ENCODE data around the gene ZDHHC5. TPM values are rescaled to one million over a fixed set of nuclear protein-coding genes. Genes with fewer than 3 reads are reported as not detected.
"Not testable (repeated sequence)": the region's sequence is repeated elsewhere in the genome, so short reads cannot be mapped to it uniquely, and the experiment has no call there.

Gene ZDHHC5
- total and polyA plus RNA-seq, 12 donors: 22.3 to 56.5 (median 39.9) TPM

- no peak overlapping the region for H3K27ac ChIP-seq
- H3K4me1 ChIP-seq: peaks cover 0 to 41% (median 17%) of the 10 kb centered on the region in 9 donors
- no peak overlapping the region for H3K4me3 ChIP-seq
- WGBS, 2 donors: 88% methylated on average over 3 of the region's 3 CpGs
- no peaks in the 10 kb centered on the region for H3K9me3 ChIP-seq
- no peaks in the 10 kb centered on the region for H3K27me3 ChIP-seq
- no peak for TF ChIP-seq CTCF (IDR thresholded peaks at IDR 0.05)
- no peak for DNase-seq
- H3K36me3 ChIP-seq: peaks cover 0 to 87% (median 31%) of the 10 kb centered on the region in 9 donors
- intact Hi-C loops (cut with DNase I): no loop called here
- no peak for ATAC-seq
Observed at GRCh38 chr11:57675176-57675941, 7.4 kb downstream of the ZDHHC5 start.

- ATAC-seq: no peak
Observed at GRCh38 chr11:57679396-57679795, 11.5 kb downstream of the ZDHHC5 start.

GRCh38 chr11:57680552-57680874 is 12.6 kb downstream of the ZDHHC5 start:
- Histone ChIP-seq H3K4me1 (peaks cover 0 to 50% (median 17%) of the 10 kb centered on the region in 9 donors), H3K4me3 (no peak overlapping the region), H3K27ac (no peak overlapping the region), H3K36me3 (peaks cover 0 to 95% (median 17%) of the 10 kb centered on the region in 9 donors), H3K27me3 (no peaks in the 10 kb centered on the region), H3K9me3 (no peaks in the 10 kb centered on the region)
- no peak for TF ChIP-seq CTCF (IDR thresholded peaks at IDR 0.05)
- DNase-seq (no peak), ATAC-seq (no peak)
- intact Hi-C loops (cut with DNase I): no loop called here
- 80 to 93% methylated on average over 2 of the region's 2 CpGs for WGBS, 2 donors

More at GRCh38 chr11:57679396-57679795, 11.5 kb downstream of the ZDHHC5 start:
- TF ChIP-seq CTCF (IDR thresholded peaks at IDR 0.05): no peak
- H3K9me3 ChIP-seq: no peaks in the 10 kb centered on the region
- 93 to 94% methylated on average over 4 of the region's 4 CpGs for WGBS, 2 donors
- no peak overlapping the region for H3K4me3 ChIP-seq
- H3K36me3 ChIP-seq: peaks cover 0 to 95% (median 17%) of the 10 kb centered on the region in 9 donors
- intact Hi-C loops (cut with DNase I): no loop called here
- no peak for DNase-seq
- peaks cover 0 to 54% (median 21%) of the 10 kb centered on the region in 9 donors for H3K4me1 ChIP-seq
- no peaks in the 10 kb centered on the region for H3K27me3 ChIP-seq
- H3K27ac ChIP-seq: no peak overlapping the region

- DNase-seq (no peak), ATAC-seq (no peak)
- Histone ChIP-seq H3K9me3 (no peaks in the 10 kb centered on the region), H3K4me3 (no peak overlapping the region), H3K4me1 (peaks cover 0 to 44% (median 17%) of the 10 kb centered on the region in 9 donors), H3K36me3 (peaks cover 0 to 95% (median 21%) of the 10 kb centered on the region in 9 donors), H3K27me3 (no peaks in the 10 kb centered on the region), H3K27ac (no peak overlapping the region)
- WGBS, 2 donors: 52% methylated on average over 1 of the region's 1 CpG
- no peak for TF ChIP-seq CTCF (IDR thresholded peaks at IDR 0.05)
- intact Hi-C loops (cut with DNase I): no loop called here
Observed at GRCh38 chr11:57681168-57681567, 13.3 kb downstream of the ZDHHC5 start.

- H3K4me1 ChIP-seq; H3K4me3 ChIP-seq; DNase-seq; H3K27ac ChIP-seq; H3K9me3 ChIP-seq; intact Hi-C loops (cut with DNase I); ATAC-seq; H3K27me3 ChIP-seq: not testable (repeated sequence)
- WGBS, 2 donors: 97 to 99% methylated on average over 5 of the region's 5 CpGs
- peaks cover 0 to 100% (median 81%) of the 10 kb centered on the region in 9 donors for H3K36me3 ChIP-seq
Observed at GRCh38 chr11:57690474-57690873, 22.6 kb downstream of the ZDHHC5 start.
